Activated CD8-positive, alpha-beta memory T cell treated with anti-CD3 and anti-CD28 coated beads, Interleukin-2, amount 50 U/mL, for 24 hours (primary cell): ENCODE data around the gene TMEM213.

Source experiments
- DNase-seq: peaks from one replicate; pipeline ENCODE4 v3.0.0-alpha.2; 2020; ENCODE audit errors: extremely low read depth

The TMEM213 gene

GRCh38 chr7:138842111-138842510, 44.3 kb downstream of the TMEM213 start:
- no peak for DNase-seq

- no peak for DNase-seq
These were observed 46.1 kb downstream of the TMEM213 start for GRCh38 chr7:138843632-138844580.

- DNase-seq, result no peak
These were observed 47.9 kb downstream of the TMEM213 start for GRCh38 chr7:138845711-138846110.

- DNase-seq, result no peak
These were observed 50.5 kb downstream of the TMEM213 start for GRCh38 chr7:138848056-138848980.

GRCh38 chr7:138849701-138850100, 51.9 kb downstream of the TMEM213 start:
- no peak for DNase-seq

GRCh38 chr7:138852469-138852868, 54.7 kb downstream of the TMEM213 start:
- no peak for DNase-seq

- DNase-seq, result no peak
These were observed 55.7 kb downstream of the TMEM213 start for GRCh38 chr7:138853448-138853847.

GRCh38 chr7:138854115-138854645, 56.4 kb downstream of the TMEM213 start:
- no peak for DNase-seq

GRCh38 chr7:138857728-138858127, 59.9 kb downstream of the TMEM213 start:
- no peak for DNase-seq

GRCh38 chr7:138861051-138861450, 63.3 kb downstream of the TMEM213 start:
- DNase-seq, result no peak

- no peak for DNase-seq
These were observed 66.1 kb downstream of the TMEM213 start for GRCh38 chr7:138863931-138864330.

- DNase-seq, result no peak
These were observed 66.9 kb downstream of the TMEM213 start for GRCh38 chr7:138864667-138865066.

GRCh38 chr7:138865843-138866242, 68.0 kb downstream of the TMEM213 start:
- DNase-seq, result no peak

- DNase-seq, result no peak
These were observed 68.6 kb downstream of the TMEM213 start for GRCh38 chr7:138866353-138866752.

- DNase-seq, result no peak
These were observed 70.0 kb downstream of the TMEM213 start for GRCh38 chr7:138867744-138868143.

- no peak for DNase-seq
These were observed 70.9 kb downstream of the TMEM213 start for GRCh38 chr7:138868711-138869110.

GRCh38 chr7:138869353-138869752, 71.6 kb downstream of the TMEM213 start:
- DNase-seq, result no peak

GRCh38 chr7:138871065-138871813, 73.4 kb downstream of the TMEM213 start:
- DNase-seq, result no peak

GRCh38 chr7:138871814-138872090, 74.0 kb downstream of the TMEM213 start:
- no peak for DNase-seq

GRCh38 chr7:138872576-138872975, 74.8 kb downstream of the TMEM213 start:
- DNase-seq, result no peak

GRCh38 chr7:138873220-138873892, 75.6 kb downstream of the TMEM213 start:
- DNase-seq, result no peak
